NCI-H2171 treated with DMSO at 0.1 percent for 48 hours (cell line): ENCODE measurements around the gene PACSIN2.
"Not testable (repeated sequence)": the region's sequence is repeated elsewhere in the genome, so short reads cannot be mapped to it uniquely, and the experiment has no call there.

Experiments used
- DNase-seq: peaks from one replicate; lab custom pipeline; 2025; lab: John Stamatoyannopoulos, UW

The PACSIN2 gene

GRCh38 chr22:42945027-42945426 is 69.9 kb downstream of the PACSIN2 start:
- DNase-seq: no peak

- DNase-seq: no peak
Observed at GRCh38 chr22:42944409-42944808, 70.5 kb downstream of the PACSIN2 start.

- no peak for DNase-seq
Observed at GRCh38 chr22:42943981-42944380, 71.0 kb downstream of the PACSIN2 start.

- DNase-seq: no peak
Observed at GRCh38 chr22:42942351-42942750, 72.6 kb downstream of the PACSIN2 start.

- DNase-seq: peak; percentile 26
Observed at GRCh38 chr22:42939941-42940653, 74.9 kb downstream of the PACSIN2 start.

GRCh38 chr22:42939451-42939881 is 75.5 kb downstream of the PACSIN2 start:
- no peak for DNase-seq

GRCh38 chr22:42938976-42939375 is 76.0 kb downstream of the PACSIN2 start:
- DNase-seq: no peak

GRCh38 chr22:42938449-42938848 is 76.5 kb downstream of the PACSIN2 start:
- no peak for DNase-seq

GRCh38 chr22:42937164-42937843 is 77.6 kb downstream of the PACSIN2 start:
- DNase-seq: peak; percentile 81

- DNase-seq: not testable (repeated sequence)
Observed at GRCh38 chr22:42936680-42937079, 78.3 kb downstream of the PACSIN2 start.

- DNase-seq: no peak
Observed at GRCh38 chr22:42934338-42934737, 80.6 kb downstream of the PACSIN2 start.

GRCh38 chr22:42933485-42934091 is 81.4 kb downstream of the PACSIN2 start:
- no peak for DNase-seq

GRCh38 chr22:42932857-42933484 is 82.0 kb downstream of the PACSIN2 start:
- DNase-seq: no peak

- no peak for DNase-seq
Observed at GRCh38 chr22:42932197-42932519, 82.8 kb downstream of the PACSIN2 start.

- no peak for DNase-seq
Observed at GRCh38 chr22:42931421-42932196, 83.3 kb downstream of the PACSIN2 start.

- DNase-seq: no peak
Observed at GRCh38 chr22:42930810-42931420, 84.0 kb downstream of the PACSIN2 start.

- DNase-seq: no peak
Observed at GRCh38 chr22:42929838-42930155, 85.2 kb downstream of the PACSIN2 start.

GRCh38 chr22:42928969-42929837 is 85.7 kb downstream of the PACSIN2 start:
- no peak for DNase-seq

- DNase-seq: no peak
Observed at GRCh38 chr22:42927966-42928365, 87.0 kb downstream of the PACSIN2 start.

GRCh38 chr22:42926768-42927167 is 88.2 kb downstream of the PACSIN2 start:
- no peak for DNase-seq

GRCh38 chr22:42926104-42926503 is 88.8 kb downstream of the PACSIN2 start:
- peak; percentile 48 for DNase-seq
